Stimulated activated CD8-positive, alpha-beta memory T cell treated with anti-CD3 and anti-CD28 coated beads, Interleukin-4, amount 100 ng/mL, for 48 hours (primary cell): ENCODE results near the gene C1QB.

Experiments used
- DNase-seq: peaks from one replicate; pipeline ENCODE4 v3.0.0-alpha.2; 2020

The C1QB gene

GRCh38 chr1:22652881-22653316, at the start of gene C1QB:
C1QB (plus strand) TSS chr1:22653236; CDS start chr1:22659463, 6,227 bp downstream.
- DNase-seq = no peak

GRCh38 chr1:22606161-22606560, 46.9 kb upstream of the C1QB start:
- DNase-seq = no peak

GRCh38 chr1:22607154-22607553, 45.9 kb upstream of the C1QB start:
- DNase-seq = no peak

- no peak for DNase-seq
Observed at GRCh38 chr1:22608361-22608760, 44.7 kb upstream of the C1QB start.

GRCh38 chr1:22609291-22609690, 43.7 kb upstream of the C1QB start:
- DNase-seq = no peak

GRCh38 chr1:22611530-22611947, 41.5 kb upstream of the C1QB start:
- peak; percentile 50 for DNase-seq

GRCh38 chr1:22612671-22613571, 40.1 kb upstream of the C1QB start:
- DNase-seq = no peak

GRCh38 chr1:22613572-22613918, 39.5 kb upstream of the C1QB start:
- no peak for DNase-seq

- no peak for DNase-seq
Observed at GRCh38 chr1:22613951-22614350, 39.1 kb upstream of the C1QB start.

- no peak for DNase-seq
Observed at GRCh38 chr1:22615886-22616285, 37.1 kb upstream of the C1QB start.

- no peak for DNase-seq
Observed at GRCh38 chr1:22616571-22616970, 36.5 kb upstream of the C1QB start.

GRCh38 chr1:22618056-22618455, 35.0 kb upstream of the C1QB start:
- DNase-seq = no peak

GRCh38 chr1:22619252-22619651, 33.8 kb upstream of the C1QB start:
- DNase-seq = no peak

- no peak for DNase-seq
Observed at GRCh38 chr1:22619798-22620197, 33.2 kb upstream of the C1QB start.

- DNase-seq = no peak
Observed at GRCh38 chr1:22621761-22622160, 31.3 kb upstream of the C1QB start.

GRCh38 chr1:22625262-22625925, 27.6 kb upstream of the C1QB start:
- DNase-seq = no peak

- DNase-seq = no peak
Observed at GRCh38 chr1:22626237-22627157, 26.5 kb upstream of the C1QB start.

GRCh38 chr1:22627331-22627730, 25.7 kb upstream of the C1QB start:
- DNase-seq = no peak

GRCh38 chr1:22628698-22629444, 24.2 kb upstream of the C1QB start:
- DNase-seq = no peak

- no peak for DNase-seq
Observed at GRCh38 chr1:22629886-22630285, 23.1 kb upstream of the C1QB start.

GRCh38 chr1:22633697-22634463, 19.2 kb upstream of the C1QB start:
- DNase-seq = no peak

- DNase-seq = no peak
Observed at GRCh38 chr1:22635436-22635835, 17.6 kb upstream of the C1QB start.
